HG03432 (cell line): ENCODE measurements around the gene ATP1B1.

Experiments
- ATAC-seq: cut with Tn5 transposase; IDR thresholded peaks from one replicate; pipeline ENCODE4 v1.9.1; 2021; ENCODE audit warnings: mild to moderate bottlenecking, moderate library complexity; ENCODE audit not compliant: unreplicated experiment

The ATP1B1 gene

GRCh38 chr1:169180174-169180573 lies 73.7 kb downstream of the ATP1B1 start:
- ATAC-seq: no peak
